ENCODE results near the gene DCAF6.

DCAF6 gene

GRCh38 chr1:167968569-167968968 lies 32.1 kb downstream of the DCAF6 start:
- DNase-seq = no peak

GRCh38 chr1:167973832-167974231 lies 37.3 kb downstream of the DCAF6 start:
- DNase-seq = no peak

- DNase-seq = no peak
These were observed 38.2 kb downstream of the DCAF6 start for GRCh38 chr1:167974698-167975097.

GRCh38 chr1:167977245-167977644 lies 40.8 kb downstream of the DCAF6 start:
- DNase-seq = no peak

GRCh38 chr1:167981933-167982332 lies 45.5 kb downstream of the DCAF6 start:
- DNase-seq = no peak

GRCh38 chr1:167983797-167984420 lies 47.4 kb downstream of the DCAF6 start:
- no peak for DNase-seq

- no peak for DNase-seq
These were observed 48.5 kb downstream of the DCAF6 start for GRCh38 chr1:167984886-167985489.

- DNase-seq = no peak
These were observed 50.7 kb downstream of the DCAF6 start for GRCh38 chr1:167987174-167987573.

GRCh38 chr1:167991546-167991945 lies 55.1 kb downstream of the DCAF6 start:
- DNase-seq = no peak

- DNase-seq = no peak
These were observed 57.2 kb downstream of the DCAF6 start for GRCh38 chr1:167993720-167994119.

GRCh38 chr1:167994560-167994959 lies 58.1 kb downstream of the DCAF6 start:
- no peak for DNase-seq

GRCh38 chr1:167995038-167995437 lies 58.6 kb downstream of the DCAF6 start:
- no peak for DNase-seq

- no peak for DNase-seq
These were observed 59.8 kb downstream of the DCAF6 start for GRCh38 chr1:167996266-167996665.

GRCh38 chr1:167997037-167997575 lies 60.6 kb downstream of the DCAF6 start:
- no peak for DNase-seq

- DNase-seq = no peak
These were observed 63.4 kb downstream of the DCAF6 start for GRCh38 chr1:167999877-168000276.

- DNase-seq = no peak
These were observed 64.2 kb downstream of the DCAF6 start for GRCh38 chr1:168000656-168001055.

- DNase-seq = no peak
These were observed 64.7 kb downstream of the DCAF6 start for GRCh38 chr1:168001213-168001612.

- no peak for DNase-seq
These were observed 68.0 kb downstream of the DCAF6 start for GRCh38 chr1:168004531-168004930.

GRCh38 chr1:168005529-168005928 lies 69.0 kb downstream of the DCAF6 start:
- DNase-seq = no peak

GRCh38 chr1:168007691-168008090 lies 71.2 kb downstream of the DCAF6 start:
- no peak for DNase-seq

GRCh38 chr1:168008595-168008994 lies 72.1 kb downstream of the DCAF6 start:
- no peak for DNase-seq

- DNase-seq = no peak
These were observed 72.8 kb downstream of the DCAF6 start for GRCh38 chr1:168009322-168009721.

- no peak for DNase-seq
These were observed 82.9 kb downstream of the DCAF6 start for GRCh38 chr1:168019407-168019806.

GRCh38 chr1:168031198-168031597 lies 94.7 kb downstream of the DCAF6 start:
- no peak for DNase-seq

- DNase-seq = no peak
These were observed 95.1 kb downstream of the DCAF6 start for GRCh38 chr1:168031627-168032026.

Data from stimulated activated naive CD4-positive, alpha-beta T cell treated with Interleukin-2 at 50 U/mL for 16 hours (primary cell).